Adrenal gland (tissue), 12 donors: ENCODE results near the gene TAB2. TPM values are rescaled to one million over a fixed set of nuclear protein-coding genes. Genes with fewer than 3 reads are reported as not detected.

Experiments
- DNase-seq, 7 donors: peaks; one replicate each; pipeline ENCODE4 v3.0.0-alpha.2; 2019 to 2020
- H3K27ac ChIP-seq, 5 donors: fragments of 200-600 bp; sonication (generic) in 4 of 5; 1 replicate in 3 of 5; 2 replicates in 2 of 5; pipeline versions ENCODE4 v1.5.1 to v1.8.0; 2016 to 2020; ENCODE audit warnings: mild to moderate bottlenecking in 1 of 5
- H3K27me3 ChIP-seq: fragments of 200-600 bp; 2 replicates; pipeline ENCODE4 v1.8.0; 2021
- H3K36me3 ChIP-seq, 2 donors: fragments of 200-600 bp; replicated peaks in 1 of 2; 1 replicate in 1 of 2; 2 replicates in 1 of 2; pipeline versions ENCODE4 v1.5.1 to v1.8.0; 2018 to 2022
- H3K4me1 ChIP-seq, 2 donors: fragments of 200-600 bp; replicated peaks in 1 of 2; 1 replicate in 1 of 2; 2 replicates in 1 of 2; pipeline versions ENCODE4 v1.5.1 to v1.8.0; 2018 to 2021
- H3K4me3 ChIP-seq, 4 donors: fragments of 200-600 bp; sonication (generic) in 3 of 4; one replicate each; pipeline ENCODE4 v1.5.1; 2016 to 2018
- H3K9me3 ChIP-seq, 3 donors: fragments of 200-600 bp; sonication (generic) in 1 of 3; replicated peaks in 1 of 3; 1 replicate in 2 of 3; 2 replicates in 1 of 3; pipeline versions ENCODE4 v1.5.1 to v1.8.0; 2016 to 2021
- CTCF ChIP-seq, 6 experiments: fragments of 450-650 bp in 4 of 6; fragments of 200-600 bp in 2 of 6; sonication (generic) in 1 of 6; IDR thresholded peaks; 1 replicate in 5 of 6; 2 replicates in 1 of 6; pipeline versions ENCODE4 v1.5.1 to v1.8.0; 2016 to 2021; ENCODE audit warnings: antibody characterized with exemption in 6 of 6, mild to moderate bottlenecking in 2 of 6, moderate library complexity in 1 of 6
- POLR2A ChIP-seq, 2 donors: fragments of 450-650 bp; IDR thresholded peaks; one replicate each; pipeline ENCODE4 v1.6.1; 2017; ENCODE audit warnings: antibody characterized with exemption in 2 of 2, mild to moderate bottlenecking in 2 of 2, moderate library complexity in 1 of 2
- WGBS, 4 donors: extraction: QIAGEN DNeasy Blood & Tissue Kit in 2 of 4; methylation state at CpG; one replicate each; pipeline versions ENCODE4 v1.1.5 to v1.1.7; 2013 to 2017; 5-methylcytosine and 5-hydroxymethylcytosine counted together
- intact Hi-C, 2 donors: fragments of 100-400 bp; cut with DNase I; formaldehyde crosslinking; loops; one replicate each; pipeline versions ENCODE4 v1.14.1 to v1.15.0; 2022 to 2023
- polyA plus RNA-seq, 3 donors: library from polyadenylated mRNA; stranded (reverse); fragments of 200-250 nt in 2 of 3; fragments of 350-450 nt in 1 of 3; fragmentation: Illumina TruSeq in 1 of 3; extraction: RNeasy Lipid Tissue Mini Kit (QIAGEN cat#74804) in 1 of 3; gene quantifications; one replicate each; pipeline ENCODE4 v1.2.3, GENCODE V29; 2013 to 2014
- total RNA-seq, 9 donors: library from RNA; depleted of rRNA in 4 of 9; stranded (reverse); fragments of >200 nt in 4 of 9; fragments of 120-200 nt in 1 of 9; fragmentation: NEBNext Ultra II Directional in 1 of 9; extraction: Animal tissue kit (Norgen Biotek cat#: 25700) in 1 of 9; gene quantifications; one replicate each; pipeline versions ENCODE4 v1.1.0 to v1.2.4, GENCODE V29; 2013 to 2023
- donor health status: healthy with polysubstance abuse.
- donor health status: Bipolar disorder and iron deficiency.
- donor health status: DM: yes; HTN: yes; CAD: no.
- donor health status: DM: no; HTN: no; CAD: no.
- donor health status: DM: no; HTN: no; CAD: no.
- donor health status: DM: yes; HTN: yes; CAD: no.

TAB2 gene
- total and polyA plus RNA-seq, 12 donors = 10.8 to 68.8 (median 43.9) TPM

GRCh38 chr6:149363154-149363553, 45.6 kb downstream of the TAB2 start:
- TF ChIP-seq POLR2A (IDR thresholded peaks at IDR 0.05) = no peak
- no peaks in the 10 kb centered on the region for H3K36me3 ChIP-seq
- H3K27me3 ChIP-seq = no peaks in the 10 kb centered on the region
- intact Hi-C loops = no loop called here
- H3K4me3 ChIP-seq = no peak overlapping the region
- WGBS, 4 donors = 93 to 100% (median 97%) methylated on average over 1 of the region's 1 CpG
- H3K9me3 ChIP-seq = no peaks in the 10 kb centered on the region
- H3K27ac ChIP-seq = no peak overlapping the region
- H3K4me1 ChIP-seq = peaks cover 3 to 24% of the 10 kb centered on the region in 2 donors
- no peak for DNase-seq

- WGBS, 4 donors = 80 to 85% (median 82%) methylated on average over 2 of the region's 2 CpGs
- TF ChIP-seq POLR2A (IDR thresholded peaks at IDR 0.05) (no peak), CTCF (IDR thresholded peaks at IDR 0.05) (no peak)
- H3K4me3 ChIP-seq = no peak overlapping the region
- intact Hi-C loops = no loop called here
- DNase-seq = no peak
- no peaks in the 10 kb centered on the region for H3K36me3 ChIP-seq
- no peak overlapping the region for H3K27ac ChIP-seq
- H3K27me3 ChIP-seq = no peaks in the 10 kb centered on the region
- peaks cover 3 to 24% of the 10 kb centered on the region in 2 donors for H3K4me1 ChIP-seq
- H3K9me3 ChIP-seq = no peaks in the 10 kb centered on the region
These were observed 47.0 kb downstream of the TAB2 start for GRCh38 chr6:149364557-149364956.

- no peaks in the 10 kb centered on the region for H3K27me3 ChIP-seq
- no peaks in the 10 kb centered on the region for H3K9me3 ChIP-seq
- intact Hi-C loops = no loop called here
- H3K27ac ChIP-seq = no peak overlapping the region
- no peak overlapping the region for H3K4me3 ChIP-seq
- H3K4me1 ChIP-seq = peaks cover 0 to 28% of the 10 kb centered on the region in 2 donors
- no peak for DNase-seq
- no peaks in the 10 kb centered on the region for H3K36me3 ChIP-seq
- no peak for TF ChIP-seq CTCF (IDR thresholded peaks at IDR 0.05)
- TF ChIP-seq POLR2A (IDR thresholded peaks at IDR 0.05) = no peak
These were observed 47.7 kb downstream of the TAB2 start for GRCh38 chr6:149365197-149365596.

GRCh38 chr6:149366267-149366921, 48.9 kb downstream of the TAB2 start:
- no peak for DNase-seq
- WGBS, 4 donors = 82 to 89% (median 87%) methylated on average over 4 of the region's 4 CpGs
- H3K27me3 ChIP-seq = no peaks in the 10 kb centered on the region
- no peak for TF ChIP-seq CTCF (IDR thresholded peaks at IDR 0.05)
- TF ChIP-seq POLR2A (IDR thresholded peaks at IDR 0.05) = no peak
- no peaks in the 10 kb centered on the region for H3K9me3 ChIP-seq
- intact Hi-C loops = no loop called here
- H3K27ac ChIP-seq = no peak overlapping the region
- H3K4me1 ChIP-seq = peaks cover 0 to 28% of the 10 kb centered on the region in 2 donors
- H3K4me3 ChIP-seq = no peak overlapping the region
- H3K36me3 ChIP-seq = no peaks in the 10 kb centered on the region

- Histone ChIP-seq H3K27ac (no peak overlapping the region), H3K4me1 (peaks cover 0 to 28% of the 10 kb centered on the region in 2 donors), H3K36me3 (no peaks in the 10 kb centered on the region), H3K27me3 (no peaks in the 10 kb centered on the region), H3K4me3 (no peak overlapping the region), H3K9me3 (no peaks in the 10 kb centered on the region)
- DNase-seq = no peak
- TF ChIP-seq POLR2A (IDR thresholded peaks at IDR 0.05) = no peak
- TF ChIP-seq CTCF (IDR thresholded peaks at IDR 0.05) = no peak
- WGBS, 4 donors = 78 to 97% (median 92%) methylated on average over 1 of the region's 1 CpG
- intact Hi-C loops = no loop called here
These were observed 50.6 kb downstream of the TAB2 start for GRCh38 chr6:149368065-149368464.
